Regular cardiac myocyte (primary cell): ENCODE measurements around the gene HDGFL2. TPM values are rescaled to one million over a fixed set of nuclear protein-coding genes. Genes with fewer than 3 reads are reported as not detected.

ENCODE experiments used
- total RNA-seq: library from RNA; depleted of rRNA; stranded (reverse); fragments of >200 nt; gene quantifications from 2 replicates; pipeline ENCODE4 v1.2.3, GENCODE V29; 2014

The HDGFL2 gene
- 38.6 and 69.4 TPM in 2 replicates for total RNA-seq

DNA sequence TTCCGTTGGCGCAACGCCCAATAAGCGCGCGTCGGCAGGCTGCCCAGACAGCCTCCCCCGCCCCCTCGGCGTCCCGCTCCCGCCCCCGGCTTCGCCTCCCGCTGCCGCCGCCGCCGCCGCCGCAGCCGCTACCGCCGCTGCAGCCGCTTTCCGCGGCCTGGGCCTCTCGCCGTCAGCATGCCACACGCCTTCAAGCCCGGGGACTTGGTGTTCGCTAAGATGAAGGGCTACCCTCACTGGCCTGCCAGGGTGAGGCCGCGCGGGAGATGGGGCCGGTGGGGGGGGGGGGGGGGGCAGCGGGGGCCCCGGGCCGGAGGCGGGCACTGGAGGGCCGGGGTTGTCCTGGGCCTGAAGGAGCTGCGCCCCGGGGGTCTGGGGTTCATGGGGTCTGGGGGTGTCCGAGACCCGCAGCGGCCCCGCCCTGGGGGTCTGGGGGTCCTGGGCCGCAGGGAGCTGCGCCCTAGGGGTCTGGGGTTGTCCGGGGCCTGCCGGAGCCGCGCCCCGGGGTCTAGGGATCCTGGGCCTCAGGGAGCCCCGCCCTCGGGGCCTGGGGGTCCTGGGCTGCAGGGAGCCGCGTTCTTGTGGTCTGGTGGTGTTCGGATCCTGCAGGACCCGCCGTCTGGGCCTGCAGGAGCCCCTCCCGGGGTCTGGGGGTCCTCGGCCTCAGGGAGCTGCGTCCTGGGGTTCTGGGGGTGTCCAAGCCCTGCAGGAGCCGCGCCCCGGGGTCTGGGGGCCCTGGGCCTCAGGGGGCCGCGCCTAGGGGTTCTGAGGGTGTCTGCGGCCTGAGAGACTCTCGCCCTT, at the start of gene HDGFL2:
Gene HDGFL2 (plus strand): TSS at position 124 of the 801 bp plus-strand sequence. CDS start 54 bp downstream, at position 178.

DNA sequence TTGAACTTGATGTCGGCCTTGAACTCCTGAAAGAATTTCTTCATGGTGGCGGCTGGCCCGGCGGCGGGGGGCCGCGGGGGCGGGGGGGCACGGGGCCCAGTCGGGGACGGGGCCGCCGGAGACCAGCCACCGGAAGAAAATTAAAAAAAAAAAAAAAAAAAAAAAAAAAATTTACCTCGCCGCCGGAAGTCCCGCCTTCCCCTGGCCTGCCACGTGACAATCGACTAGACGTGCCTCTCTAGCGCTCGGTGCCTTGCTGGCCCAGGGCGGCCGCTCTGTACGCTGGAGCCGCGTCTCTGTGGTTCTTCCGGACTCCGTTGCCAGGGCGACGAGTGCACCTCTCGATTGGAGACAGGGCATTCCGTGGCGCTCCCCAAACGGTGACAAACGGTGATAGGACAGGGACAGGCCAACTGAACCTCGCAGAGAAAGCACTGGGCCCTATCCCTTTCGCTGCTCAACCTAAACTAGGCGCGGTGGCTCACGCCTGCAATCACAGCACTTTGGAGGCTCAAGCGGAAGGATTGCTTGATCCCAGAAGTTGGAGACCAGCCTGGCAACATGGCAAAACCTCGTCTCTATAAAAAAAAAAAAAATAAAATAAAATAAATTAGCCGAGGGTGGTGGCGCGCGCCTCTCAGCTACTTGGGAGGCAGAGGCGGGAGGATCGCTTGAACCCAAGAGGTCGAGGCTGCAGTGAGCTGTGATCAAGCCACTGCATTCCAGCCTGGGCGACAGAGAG, 14.3 kb upstream of the HDGFL2 start, which contains the start of gene UBXN6:
Gene UBXN6 (minus strand): TSS at position 141 of the 742 bp plus-strand sequence. CDS start 97 bp downstream, at position 44.

DNA sequence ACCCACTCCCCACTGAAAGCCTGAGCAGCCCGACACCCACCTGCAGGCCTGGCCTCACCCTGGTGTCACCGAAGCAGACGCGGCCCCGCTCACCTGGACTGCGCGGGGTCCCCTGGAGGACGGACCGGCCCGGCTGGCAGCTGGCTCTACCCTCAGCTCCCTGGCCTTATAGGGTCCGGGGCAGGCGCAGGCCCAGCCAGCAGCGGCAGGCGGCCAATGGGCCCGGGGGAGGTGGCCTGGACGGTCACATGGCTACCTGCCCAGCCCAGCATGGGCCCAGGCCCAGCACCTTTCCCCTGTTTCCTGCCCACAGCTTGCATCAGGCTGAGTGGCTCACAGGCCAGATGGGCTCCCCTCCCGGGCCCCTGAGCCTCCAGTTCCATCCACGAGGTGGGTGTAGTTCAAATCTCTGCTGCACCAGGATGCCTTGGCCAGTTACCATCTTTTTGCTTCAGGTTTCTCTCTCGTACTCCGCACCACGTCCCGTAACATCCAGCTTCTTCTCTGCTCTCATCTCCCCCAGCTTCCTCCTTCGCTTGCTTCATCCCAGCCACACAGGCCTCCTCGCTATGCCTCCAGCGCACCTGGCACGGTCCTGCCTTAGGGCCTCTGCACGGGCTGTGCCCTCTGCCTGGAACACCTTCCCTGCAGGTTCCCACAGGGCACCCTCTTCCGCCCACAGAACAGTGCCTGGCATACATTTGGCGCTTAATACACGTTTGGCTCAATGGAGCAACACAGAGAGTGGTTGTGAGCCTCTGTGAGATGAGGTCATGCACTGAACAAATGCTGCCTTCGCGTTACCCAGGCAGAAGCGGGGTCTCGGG, 46.5 kb downstream of the HDGFL2 start, which contains the start of gene PLIN4:
Gene PLIN4 (minus strand): TSS at position 142 of the 827 bp plus-strand sequence. CDS start 214 bp downstream, outside the sequence.

DNA sequence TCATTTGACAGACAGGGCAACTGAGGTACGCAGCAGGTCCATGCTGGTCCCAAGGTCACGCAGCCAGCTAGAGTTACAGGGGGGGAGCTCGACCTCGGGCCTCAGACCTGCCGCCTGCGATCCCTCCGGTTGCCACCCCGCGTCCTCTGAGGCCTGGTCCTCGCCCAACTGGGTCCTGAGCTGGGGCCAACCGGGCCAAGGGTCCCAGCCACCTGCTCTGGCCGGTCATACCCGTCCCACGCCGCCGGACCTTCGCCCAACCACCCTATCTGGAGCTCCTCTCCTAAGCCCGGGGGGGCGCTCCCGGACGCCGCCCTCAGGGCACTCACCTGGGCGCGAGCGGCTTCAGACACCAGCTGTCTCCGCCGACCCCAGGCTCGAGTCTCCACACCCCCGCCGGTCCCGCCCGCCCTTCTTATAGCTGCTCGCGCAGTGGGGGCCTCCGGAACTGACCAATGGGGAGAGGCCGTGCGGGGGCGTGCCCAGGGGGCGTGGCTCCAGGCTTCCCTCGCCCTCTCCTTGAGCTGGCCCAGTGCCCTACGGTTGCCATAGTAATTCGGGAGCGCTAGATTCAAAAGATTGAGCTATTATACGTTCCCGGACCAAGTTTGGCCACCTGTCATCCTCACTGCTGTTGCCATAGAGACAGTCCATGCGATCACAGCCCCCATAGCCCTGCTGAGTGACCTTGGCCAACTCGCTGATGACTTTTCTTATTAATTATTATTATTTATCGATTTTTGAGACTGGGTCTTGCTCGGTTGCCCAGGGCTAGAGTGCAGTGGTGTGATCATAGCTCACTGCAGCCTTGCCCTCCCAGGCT, 63.0 kb downstream of the HDGFL2 start, which contains the start of gene PLIN5:
Gene PLIN5 (minus strand): TSS at position 389 of the 823 bp plus-strand sequence. CDS start 1,150 bp downstream, outside the sequence.

DNA sequence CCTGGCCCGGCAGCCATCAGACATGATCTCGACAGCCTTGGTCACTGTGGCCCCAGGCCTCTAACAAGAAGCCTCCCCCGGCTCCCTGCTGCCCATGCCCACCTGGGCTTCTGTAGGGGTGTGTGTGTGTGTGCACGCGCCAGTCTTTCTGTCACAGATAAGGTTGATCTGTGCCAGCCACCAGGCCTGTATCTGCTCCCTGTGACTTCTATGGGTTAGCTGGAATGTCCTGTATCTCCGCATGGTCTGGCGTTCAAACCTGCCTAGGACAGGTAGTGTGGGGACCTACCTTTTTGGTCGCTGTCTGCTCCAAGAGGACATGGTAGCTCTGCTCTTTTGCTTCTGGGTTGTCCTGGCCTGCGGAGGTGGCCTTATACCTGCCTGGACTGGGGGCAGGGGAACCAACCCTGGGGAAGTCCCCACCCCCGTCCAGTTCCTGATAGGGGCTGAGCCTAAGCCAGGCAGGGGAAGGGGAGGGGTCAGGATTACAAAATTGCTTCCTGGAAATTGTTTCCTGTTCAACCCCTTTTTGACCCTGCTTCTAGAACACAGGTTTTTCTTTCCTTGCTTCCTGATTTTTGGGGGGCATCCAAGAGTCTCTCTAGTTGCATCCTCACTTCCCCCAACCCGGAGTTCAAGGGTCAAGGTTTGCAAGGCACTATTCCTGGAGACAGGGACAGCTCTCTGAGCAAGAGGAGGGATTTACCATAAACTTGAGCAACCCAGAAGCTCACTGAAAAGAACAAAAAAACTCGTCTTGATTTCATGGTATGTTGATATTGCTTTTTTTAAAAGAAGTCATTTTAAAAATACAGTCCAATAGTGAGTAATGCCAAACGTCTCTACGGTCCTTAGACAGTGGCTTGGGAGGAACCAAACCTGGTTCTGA, 67.8 kb downstream of the HDGFL2 start, which contains the start of gene LRG1:
Gene LRG1 (minus strand): TSS at position 344 of the 889 bp plus-strand sequence. CDS start 23 bp downstream, at position 321.

Other genes starting within 250 kb of the HDGFL2 start
- 0.19 and 0.28 TPM in 2 replicates for gene EBI3, start 242.8 kb upstream of the HDGFL2 start, total RNA-seq
- 9.0 and 16.1 TPM in 2 replicates for gene YJU2, start 225.2 kb upstream of the HDGFL2 start, total RNA-seq
- gene SHD, start 193.0 kb upstream of the HDGFL2 start, total RNA-seq, result not detected in 2 replicates
- not detected in 2 replicates for gene TMIGD2, start 169.9 kb upstream of the HDGFL2 start, total RNA-seq
- 4.5 and 12.8 TPM in 2 replicates for gene FSD1, start 167.7 kb upstream of the HDGFL2 start, total RNA-seq
- 2.3 and 5.6 TPM in 2 replicates for gene STAP2, start 133.5 kb upstream of the HDGFL2 start, total RNA-seq
- gene MPND, start 128.7 kb upstream of the HDGFL2 start, total RNA-seq, result 3.8 and 4.5 TPM in 2 replicates
- 25.7 and 56.7 TPM in 2 replicates for gene SH3GL1, start 71.8 kb upstream of the HDGFL2 start, total RNA-seq
- 3.9 and 33.7 TPM in 2 replicates for gene CHAF1A, start 69.7 kb upstream of the HDGFL2 start, total RNA-seq
- 78.4 and 90.2 TPM in 2 replicates for gene UBXN6, start 14.5 kb upstream of the HDGFL2 start, total RNA-seq
- gene PLIN4, start 46.2 kb downstream of the HDGFL2 start, total RNA-seq, result 0.28 TPM in 1 of 2 replicates, not detected in the other
- not detected in 2 replicates for gene PLIN5, start 62.9 kb downstream of the HDGFL2 start, total RNA-seq
- gene LRG1, start 67.7 kb downstream of the HDGFL2 start, total RNA-seq, result not detected in 2 replicates
- 0.56 and 0.58 TPM in 2 replicates for gene SEMA6B, start 87.4 kb downstream of the HDGFL2 start, total RNA-seq
- gene TNFAIP8L1, start 167.2 kb downstream of the HDGFL2 start, total RNA-seq, result 2.8 and 5.0 TPM in 2 replicates
- 212 and 239 TPM in 2 replicates for gene MYDGF, start 198.0 kb downstream of the HDGFL2 start, total RNA-seq